ENCODE measurements around the gene LRIG1.

DNA sequence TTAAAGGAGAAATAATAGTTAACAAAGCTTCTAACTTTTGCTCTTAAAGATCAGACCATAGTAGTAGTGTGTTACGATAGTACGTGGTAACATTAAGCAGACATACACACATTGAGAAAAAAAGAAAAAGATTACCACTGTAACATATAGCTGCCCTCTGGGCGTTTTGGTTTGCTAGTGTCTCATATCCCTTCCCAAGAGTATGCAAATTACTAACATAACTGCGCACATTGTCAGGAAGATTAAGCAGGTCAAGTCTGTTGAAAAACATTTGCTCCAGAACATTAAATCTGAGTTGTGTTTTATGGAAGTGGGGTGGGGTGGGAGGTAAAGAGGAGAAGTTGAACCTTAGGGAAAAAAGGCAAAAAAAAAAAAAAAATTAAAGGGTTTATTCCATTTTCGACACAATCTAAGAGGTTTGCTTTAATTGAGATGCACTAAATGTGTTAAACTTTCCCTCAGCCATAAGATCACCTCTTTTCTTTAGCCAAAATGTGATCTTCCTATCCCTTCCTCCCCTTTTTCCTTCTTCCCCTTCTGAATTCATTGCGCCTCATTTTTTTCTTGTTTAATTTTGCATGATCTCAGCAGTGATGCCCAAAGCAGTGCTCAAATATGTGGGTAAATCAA is 1.5 kb upstream of the LRIG1 start:
- TF ChIP-seq, protein P1, sequence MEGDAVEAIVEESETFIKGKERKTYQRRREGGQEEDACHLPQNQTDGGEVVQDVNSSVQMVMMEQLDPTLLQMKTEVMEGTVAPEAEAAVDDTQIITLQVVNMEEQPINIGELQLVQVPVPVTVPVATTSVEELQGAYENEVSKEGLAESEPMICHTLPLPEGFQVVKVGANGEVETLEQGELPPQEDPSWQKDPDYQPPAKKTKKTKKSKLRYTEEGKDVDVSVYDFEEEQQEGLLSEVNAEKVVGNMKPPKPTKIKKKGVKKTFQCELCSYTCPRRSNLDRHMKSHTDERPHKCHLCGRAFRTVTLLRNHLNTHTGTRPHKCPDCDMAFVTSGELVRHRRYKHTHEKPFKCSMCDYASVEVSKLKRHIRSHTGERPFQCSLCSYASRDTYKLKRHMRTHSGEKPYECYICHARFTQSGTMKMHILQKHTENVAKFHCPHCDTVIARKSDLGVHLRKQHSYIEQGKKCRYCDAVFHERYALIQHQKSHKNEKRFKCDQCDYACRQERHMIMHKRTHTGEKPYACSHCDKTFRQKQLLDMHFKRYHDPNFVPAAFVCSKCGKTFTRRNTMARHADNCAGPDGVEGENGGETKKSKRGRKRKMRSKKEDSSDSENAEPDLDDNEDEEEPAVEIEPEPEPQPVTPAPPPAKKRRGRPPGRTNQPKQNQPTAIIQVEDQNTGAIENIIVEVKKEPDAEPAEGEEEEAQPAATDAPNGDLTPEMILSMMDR (conservative IDR thresholded peaks at IDR 0.05; ENCODE audit: low read depth, low read length): no peak
- TF ChIP-seq EZH2 (IDR thresholded peaks at IDR 0.05; ENCODE audit: low read length, unreplicated experiment) (no peak), EZH2phosphoT487 (IDR thresholded peaks at IDR 0.05; ENCODE audit: borderline replicate concordance, low read length) (no peak)

All from PC-3 (cell line).